NCI-H2227 (cell line): Measurements from ENCODE around the gene STXBP5L.
"Not testable (repeated sequence)": the region's sequence is repeated elsewhere in the genome, so short reads cannot be mapped to it uniquely, and the experiment has no call there.

Experiments used
- DNase-seq: peaks from one replicate; lab custom pipeline; 2025; ENCODE audit not compliant: unreplicated experiment; lab: John Stamatoyannopoulos, UW

Gene STXBP5L

DNA sequence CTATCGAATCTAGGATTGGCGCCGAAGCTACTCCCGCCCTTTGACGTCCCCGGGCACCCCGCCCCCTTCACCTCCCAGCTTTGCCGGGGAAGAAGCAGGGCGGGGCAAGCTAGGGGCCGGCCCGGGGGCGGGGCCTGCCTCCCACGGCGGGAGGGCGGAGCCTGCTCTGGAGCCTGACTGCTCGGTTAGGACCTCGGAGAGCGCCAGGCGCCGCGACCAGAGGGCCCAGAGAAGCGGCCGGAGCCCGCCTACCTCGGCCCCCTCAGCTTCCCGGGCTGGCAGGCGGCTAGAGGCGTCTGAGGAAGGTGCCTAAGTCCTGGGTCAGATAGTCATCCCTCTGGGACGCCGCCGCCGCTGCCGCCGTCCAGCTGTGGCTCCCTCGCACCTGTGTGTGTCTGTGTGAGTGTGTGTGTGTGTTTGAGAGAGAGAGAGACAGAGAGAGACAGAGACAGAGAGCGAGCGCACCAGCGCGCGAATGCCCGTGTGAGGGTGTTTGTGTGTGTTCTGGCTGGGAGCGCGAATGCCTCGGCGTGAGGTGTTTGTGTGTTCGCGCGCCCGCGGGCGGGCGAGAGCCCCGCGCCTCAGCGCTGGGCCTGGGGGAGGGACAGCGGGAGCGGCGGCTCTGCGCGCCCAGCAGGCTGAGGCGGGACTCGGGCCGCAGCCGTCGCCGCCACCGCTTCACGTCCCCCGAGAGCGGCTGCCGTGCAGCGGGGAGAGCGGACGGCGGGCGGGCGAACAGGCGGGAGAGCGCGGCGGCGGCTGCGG is at the start of gene STXBP5L:
STXBP5L (plus strand) TSS at position 176 of the 765 bp plus-strand sequence. CDS start 1,374 bp downstream, outside the sequence.
- DNase-seq = peak; percentile 96

DNA sequence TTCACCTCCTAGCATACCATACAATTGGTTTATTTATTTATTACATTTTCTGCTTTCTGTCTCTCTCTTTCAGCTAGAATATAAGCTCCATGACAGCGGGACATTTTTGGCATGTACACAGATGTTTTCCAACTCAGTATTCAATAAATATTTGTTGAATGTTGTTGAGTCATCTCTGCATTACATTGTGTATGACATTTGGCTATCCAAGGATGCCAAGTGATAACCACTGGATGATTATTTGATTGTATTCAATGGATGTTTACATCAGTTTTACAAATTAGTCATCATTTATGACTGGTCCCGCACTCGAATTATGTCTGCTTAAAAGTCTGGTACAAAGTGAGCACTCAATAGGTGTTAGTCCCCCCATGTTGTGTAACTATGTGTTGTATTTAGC is 49.5 kb upstream of the STXBP5L start:
- no peak for DNase-seq

DNA sequence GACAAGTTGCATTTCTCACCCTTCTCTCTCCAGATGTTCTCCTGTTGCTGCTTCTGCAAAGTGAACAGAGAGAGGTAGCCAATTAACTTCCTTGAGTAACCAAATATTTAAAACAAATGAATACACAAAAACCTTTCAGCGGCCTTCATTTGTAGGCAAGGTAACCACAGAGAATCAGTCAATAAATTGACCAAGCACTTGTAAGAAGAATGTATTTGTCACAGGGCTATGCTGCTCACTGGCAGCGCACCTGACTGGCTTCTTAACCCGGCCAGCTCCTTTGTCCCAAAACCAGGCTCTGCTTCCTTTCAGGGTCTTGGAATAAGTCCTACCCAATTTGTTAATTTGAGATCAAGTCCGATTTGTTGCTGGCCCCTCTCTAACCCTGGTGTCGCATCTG is 43.5 kb upstream of the STXBP5L start:
- no peak for DNase-seq

DNA sequence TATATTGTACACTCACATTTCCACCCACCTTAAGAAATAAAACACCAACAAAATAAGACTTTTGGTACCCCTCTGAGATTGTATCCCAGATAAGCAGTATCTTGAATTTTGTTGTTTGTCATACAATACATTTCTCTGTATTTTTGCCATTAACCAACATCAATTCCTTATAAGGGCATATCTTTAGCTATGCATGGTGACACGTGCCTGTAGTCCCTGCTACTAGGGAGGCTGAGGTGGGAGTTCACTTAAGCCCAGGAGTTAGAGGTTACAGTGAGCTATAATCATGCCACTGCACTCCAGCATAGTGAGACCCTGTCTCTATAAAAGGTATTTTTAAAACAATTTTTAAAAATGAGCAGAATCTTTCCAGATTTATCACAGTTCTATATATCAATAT is 32.5 kb upstream of the STXBP5L start:
- DNase-seq = no peak

DNA sequence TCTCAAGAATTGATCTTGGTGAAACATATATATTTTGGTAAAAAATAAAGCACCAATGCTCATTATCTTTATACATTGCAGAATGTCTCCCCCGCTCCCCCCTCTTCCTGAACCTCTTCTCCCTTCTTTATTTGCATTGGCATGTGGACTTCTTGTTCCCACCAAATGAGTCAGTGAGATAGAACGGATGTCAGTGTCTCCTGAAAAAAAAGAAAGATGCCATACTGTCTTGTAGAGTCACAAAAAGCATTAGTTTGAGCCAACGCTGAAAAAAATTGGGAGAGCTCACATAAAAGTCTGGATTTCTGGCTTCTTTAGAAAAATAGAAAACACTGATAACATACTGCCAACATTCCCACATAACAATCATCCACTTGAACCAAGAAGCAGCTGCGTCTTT is 32.0 kb upstream of the STXBP5L start:
- DNase-seq = peak; percentile 30

DNA sequence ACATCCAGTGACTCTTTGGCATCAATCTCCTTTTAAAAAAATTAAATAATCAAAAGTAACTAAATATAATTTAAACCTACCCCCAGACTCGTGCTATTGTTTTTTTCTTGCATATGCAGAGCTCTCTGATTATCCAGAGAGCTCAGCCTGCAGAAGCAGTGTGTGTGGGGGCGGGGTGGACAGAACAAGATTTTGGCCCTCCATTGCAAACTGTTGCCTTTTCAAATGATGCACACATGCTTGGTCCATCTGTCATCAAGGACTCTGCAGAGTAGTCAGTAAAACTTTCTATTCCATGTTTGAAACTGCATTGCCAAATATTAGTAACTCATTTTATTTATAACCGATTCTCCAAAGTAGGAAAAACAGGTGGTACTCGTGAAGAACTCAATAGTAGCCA is 28.6 kb upstream of the STXBP5L start:
- no peak for DNase-seq

DNA sequence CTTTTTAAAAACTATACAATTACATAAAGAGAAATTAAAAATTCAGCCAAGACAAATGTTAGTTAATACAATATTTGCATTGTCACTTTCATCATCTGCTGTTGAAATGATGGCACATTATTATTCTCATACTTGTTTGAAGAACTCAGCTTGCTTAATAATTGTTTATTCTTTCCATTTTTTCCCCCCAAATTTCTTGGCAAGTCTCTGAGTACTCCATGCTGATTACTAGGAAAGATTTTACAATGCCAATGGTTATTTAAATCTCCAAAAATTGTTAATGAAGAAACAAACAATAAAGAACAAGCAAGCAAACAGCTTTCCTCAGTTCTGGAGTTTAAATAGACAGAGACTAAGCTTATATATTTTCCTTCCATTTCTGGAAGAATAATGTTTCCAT is 15.1 kb upstream of the STXBP5L start:
- DNase-seq = no peak

DNA sequence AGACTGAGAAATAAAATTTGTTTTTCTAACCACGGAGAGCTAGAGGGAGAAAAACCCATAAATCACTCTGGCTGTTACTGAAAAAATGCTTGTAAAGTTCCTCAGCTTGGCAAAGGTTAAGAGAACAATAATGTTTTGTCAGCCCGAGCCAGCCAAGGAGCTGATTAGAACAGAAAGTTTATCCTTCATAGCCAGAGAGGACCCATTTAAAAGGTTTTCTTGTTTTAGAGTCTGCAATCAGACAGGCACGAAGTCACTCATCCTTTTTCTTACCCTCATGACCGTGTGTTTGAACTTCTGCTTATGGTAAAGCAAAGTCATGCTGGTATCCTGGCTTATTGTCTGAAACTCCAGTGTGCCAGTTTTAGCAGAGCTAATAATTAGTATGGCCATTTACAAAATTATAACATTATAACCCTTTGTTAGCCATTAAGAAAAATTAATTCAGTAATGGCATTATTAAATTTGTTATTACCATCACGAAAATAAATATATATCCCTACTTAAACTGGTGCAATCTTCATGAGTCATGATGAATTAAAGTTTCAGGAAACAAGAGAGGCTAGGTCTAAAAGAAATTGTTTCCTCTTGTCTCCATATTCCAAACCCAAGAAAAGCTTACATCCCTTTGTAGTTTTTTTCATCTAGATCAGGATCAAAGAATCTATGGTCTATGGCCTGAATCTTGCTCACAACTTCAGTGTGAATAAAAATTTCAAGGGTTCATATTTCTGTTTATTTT is 13.5 kb upstream of the STXBP5L start:
- DNase-seq = no peak

DNA sequence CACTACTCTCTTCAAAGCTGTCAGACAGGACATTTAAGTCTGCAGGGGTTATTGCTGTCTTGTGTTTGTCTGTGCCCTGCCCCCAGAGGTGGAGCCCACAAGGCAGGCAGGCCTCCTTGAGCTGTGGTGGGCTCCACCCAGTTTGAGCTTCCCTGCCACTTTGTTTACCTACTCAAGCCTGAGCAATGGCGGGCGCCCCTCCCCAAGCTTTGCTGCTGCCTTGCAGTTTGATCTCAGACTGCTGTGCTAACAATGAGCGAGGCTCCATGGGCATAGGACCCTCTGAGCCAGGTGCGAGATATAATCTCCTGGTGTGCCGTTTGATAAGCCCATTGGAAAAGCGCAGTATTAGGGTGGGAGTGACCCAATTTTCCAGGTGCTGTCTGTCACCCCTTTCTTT is 6.3 kb upstream of the STXBP5L start:
- not testable (repeated sequence) for DNase-seq

DNA sequence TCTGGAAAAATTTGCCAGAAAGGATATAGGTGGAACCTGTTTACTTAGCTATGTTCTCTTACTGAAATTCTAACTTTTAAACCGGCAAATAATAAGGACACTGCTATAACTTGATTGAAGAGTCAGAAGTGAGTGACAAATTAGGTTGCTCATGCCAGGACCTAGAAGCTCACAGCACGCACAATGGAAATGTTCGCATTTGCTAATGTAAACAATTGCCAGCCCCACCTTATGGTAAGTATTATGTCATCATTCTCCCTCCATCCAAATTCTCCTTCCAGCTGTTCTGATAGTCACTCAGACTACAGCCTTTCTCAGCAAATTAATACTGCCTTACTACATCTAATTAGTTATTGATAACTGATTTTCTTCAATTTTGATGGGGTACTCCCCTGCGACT is 4.8 kb upstream of the STXBP5L start:
- no peak for DNase-seq

DNA sequence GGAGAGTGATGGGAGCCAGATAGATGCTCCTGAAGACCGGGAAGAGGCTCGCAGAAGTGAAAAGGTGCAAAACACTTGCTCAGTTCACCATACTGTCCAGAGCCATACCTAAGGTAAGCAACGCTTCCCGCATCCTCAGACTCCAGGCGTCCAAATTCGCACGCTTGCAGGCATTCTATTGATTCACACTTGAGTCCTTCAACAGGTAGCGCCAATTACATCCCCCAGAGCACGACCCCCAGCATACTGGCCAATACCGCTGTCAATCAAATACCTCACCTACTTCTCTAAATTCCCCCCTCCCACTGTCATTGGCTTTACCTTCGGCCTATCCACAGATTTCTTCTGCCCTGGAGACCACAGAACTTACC is 361 bp upstream of the STXBP5L start:
- DNase-seq = no peak

DNA sequence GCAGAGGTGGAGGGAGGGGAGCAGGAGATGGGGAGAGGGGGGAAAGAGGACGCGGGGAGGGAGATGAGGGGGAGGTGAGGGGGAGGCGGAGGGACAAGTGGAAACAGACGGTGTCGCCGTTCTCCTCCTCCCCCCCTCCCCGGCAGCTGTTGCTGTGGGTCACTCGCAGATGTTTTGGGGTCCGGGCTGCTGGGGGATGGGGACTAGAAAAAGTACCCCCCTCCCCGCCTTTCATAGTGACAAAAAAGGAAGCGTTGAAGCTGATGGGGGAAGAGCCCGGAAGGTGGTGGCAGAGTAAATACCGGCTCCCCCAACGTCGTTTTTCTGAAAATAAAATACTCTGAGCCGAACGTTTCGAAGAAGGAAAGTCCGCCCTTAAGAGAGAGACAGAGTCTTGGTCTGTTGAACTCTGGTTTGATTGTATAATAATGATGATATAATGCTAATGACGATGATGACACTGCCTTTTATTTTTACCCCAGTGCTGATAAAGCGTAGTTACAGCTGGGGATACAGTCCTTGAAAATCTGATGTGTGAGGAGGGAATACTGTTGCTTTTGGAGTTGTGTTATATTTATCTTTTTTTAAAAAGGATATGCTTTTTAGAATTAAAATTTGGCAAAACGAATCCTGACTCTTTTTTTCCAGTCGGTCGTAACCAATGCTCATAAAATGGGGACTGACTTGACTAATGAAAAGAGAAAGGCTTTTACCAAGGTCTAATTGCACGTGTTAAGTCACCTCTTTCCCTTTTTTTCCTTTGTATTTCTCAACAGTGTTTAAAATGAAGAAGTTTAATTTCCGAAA is 993 bp downstream of the STXBP5L start:
- no peak for DNase-seq

DNA sequence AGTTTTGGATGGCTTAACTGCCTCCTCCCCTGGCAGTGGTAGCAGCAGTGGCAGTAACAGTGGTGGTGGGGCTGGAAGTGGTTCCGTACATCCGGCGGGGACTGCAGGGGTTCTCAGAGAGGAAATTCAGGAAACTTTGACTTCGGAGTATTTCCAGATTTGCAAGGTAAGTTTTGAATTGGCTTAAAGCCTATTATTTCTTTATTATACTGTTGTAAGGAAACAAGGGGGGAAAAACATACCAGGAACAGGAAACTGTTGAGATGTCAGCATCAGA is 1.5 kb downstream of the STXBP5L start:
- peak; percentile 6 for DNase-seq

DNA sequence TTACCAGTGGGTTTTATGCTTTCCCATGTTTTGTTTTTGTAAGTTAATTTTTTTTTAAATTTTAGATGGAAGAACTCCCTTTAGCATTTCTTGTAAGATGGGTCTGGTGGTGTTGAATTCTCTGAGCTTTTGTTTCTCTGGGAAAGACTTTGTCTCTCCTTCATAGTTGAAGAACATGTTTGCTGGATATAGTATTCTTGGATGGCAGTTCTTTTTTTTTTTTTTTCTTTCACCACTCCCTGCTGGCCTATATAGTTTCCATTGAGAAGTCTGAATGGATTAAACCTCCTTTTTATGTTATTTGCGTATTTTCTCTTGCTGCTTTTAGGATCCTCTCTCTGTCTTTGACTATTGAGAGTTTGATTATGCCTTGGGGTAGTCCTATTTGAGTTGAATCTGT is 18.1 kb downstream of the STXBP5L start:
- no peak for DNase-seq

DNA sequence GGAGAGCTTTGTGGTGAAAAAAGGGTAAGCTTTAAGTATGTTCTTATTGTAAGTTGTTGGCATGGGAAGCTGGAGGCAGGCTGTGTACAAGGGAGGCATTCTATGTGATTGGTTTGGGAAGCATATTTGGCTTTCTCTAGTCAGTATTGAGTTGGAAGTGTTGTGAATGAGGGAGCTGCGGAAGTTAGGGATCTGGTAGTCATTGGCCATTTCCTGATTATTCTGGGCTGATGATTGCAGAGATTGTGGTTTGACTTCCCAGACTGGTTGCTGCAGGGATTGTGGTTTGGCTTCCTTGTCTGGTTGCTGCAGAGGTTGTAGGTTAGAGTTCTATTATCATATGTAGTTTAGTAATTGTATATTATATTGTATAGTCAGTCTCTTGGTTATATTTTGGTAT is 21.0 kb downstream of the STXBP5L start:
- no peak for DNase-seq

DNA sequence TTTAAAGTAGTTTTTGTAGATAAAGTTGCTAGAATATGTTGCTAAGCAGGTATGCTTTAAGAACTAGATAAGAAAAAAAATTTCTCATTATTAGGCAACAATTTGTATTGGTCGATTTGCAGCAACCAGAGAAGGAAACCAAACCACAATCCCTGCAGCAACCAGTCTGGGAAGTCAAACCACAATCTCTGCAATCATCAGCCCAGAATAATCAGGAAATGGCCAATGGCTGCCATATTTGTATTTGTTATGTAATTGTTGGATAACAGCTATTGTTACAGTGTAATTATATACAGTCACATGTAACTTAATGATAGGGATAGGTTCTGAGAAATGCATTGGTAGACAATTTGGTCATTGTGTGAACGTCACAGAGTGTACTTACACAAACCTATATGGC is 23.6 kb downstream of the STXBP5L start:
- DNase-seq = no peak

DNA sequence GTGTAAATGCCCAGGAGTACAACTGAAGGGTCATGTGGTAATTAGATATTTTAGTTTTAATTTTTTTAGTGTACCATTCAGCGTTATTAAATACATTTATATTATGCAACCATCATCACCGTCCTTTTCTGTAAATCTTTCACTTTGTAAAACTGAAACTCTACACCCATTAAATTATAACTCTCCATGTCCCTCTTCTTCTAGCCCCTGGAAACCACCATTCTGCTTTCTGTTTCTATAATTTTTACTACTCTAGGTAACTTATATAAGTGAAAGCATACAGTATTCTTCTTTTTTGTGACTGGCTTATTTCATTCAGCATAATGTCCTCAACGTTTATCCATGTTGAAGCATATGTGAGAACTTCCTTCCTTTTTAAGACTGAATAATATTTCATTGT is 48.1 kb downstream of the STXBP5L start:
- DNase-seq = no peak

DNA sequence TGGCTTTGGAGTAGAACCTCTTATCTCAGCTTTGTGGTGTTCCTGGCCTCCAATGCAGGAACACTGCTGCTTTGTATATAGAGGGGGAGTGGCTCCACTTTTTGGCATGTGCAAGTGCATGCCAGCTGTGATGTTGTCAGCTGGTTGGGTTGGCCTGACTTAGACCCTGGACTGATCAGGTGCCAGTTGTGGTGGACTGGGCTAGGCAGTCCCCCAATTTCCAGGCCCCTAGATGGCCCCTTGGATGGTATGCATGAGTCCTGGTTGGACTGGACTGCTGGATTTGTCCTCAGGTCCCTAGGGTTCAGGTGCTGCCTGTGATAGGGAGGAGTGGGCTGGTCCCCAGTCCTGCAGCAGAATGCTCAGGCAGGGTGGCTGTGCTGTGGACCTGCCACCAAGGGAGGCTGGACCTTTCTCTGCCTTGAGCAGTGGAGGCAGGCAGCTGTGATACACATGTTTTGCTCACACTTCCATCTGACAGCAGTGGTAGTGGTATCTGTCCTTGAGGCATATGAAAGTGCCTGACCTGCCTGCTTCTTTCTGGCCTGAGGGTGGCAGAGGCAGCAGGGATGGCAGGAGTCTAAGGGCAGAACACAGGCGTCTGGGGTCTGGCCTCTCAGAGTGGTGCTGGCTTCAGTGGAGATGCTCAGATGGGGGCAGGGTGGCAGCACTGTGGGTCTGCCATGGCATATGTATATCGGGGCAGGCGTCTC is 74.8 kb downstream of the STXBP5L start:
- no peak for DNase-seq

DNA sequence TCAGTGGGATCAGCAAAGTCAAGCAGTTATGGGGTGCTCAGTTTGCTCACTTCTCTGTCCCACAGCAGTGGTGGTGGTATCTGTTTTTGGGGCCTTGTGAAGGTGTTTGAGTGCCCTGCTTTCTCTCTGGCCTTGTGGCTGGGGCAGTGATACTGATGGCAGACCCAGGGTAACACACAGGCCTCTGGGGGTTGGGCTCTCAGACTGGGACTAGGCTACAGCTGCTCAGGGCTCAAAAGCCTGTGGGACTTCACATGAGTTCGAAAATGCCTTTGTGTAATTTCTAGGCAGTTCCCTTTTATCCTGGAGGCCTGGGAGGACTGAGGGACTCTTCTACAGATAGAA is 75.3 kb downstream of the STXBP5L start:
- DNase-seq = no peak

DNA sequence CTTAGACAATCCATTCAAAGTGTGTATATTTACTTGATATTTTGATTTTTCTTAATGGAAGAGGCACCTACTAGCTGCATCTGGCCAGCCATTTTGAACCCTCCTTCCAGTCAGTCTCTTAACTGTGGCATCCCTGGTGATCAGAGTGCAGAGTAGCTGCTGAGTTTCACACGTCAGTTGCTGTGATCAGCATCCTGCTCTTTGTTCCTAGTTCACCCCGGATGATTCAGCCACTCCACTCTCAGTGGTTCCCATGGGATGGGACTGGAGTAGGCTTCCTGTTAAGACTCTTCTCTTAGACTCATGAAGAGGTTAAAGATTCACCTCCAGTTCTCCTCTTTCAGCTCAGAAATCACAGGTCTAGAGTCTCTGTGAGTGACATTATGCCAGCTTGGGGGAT is 75.8 kb downstream of the STXBP5L start:
- DNase-seq = no peak

DNA sequence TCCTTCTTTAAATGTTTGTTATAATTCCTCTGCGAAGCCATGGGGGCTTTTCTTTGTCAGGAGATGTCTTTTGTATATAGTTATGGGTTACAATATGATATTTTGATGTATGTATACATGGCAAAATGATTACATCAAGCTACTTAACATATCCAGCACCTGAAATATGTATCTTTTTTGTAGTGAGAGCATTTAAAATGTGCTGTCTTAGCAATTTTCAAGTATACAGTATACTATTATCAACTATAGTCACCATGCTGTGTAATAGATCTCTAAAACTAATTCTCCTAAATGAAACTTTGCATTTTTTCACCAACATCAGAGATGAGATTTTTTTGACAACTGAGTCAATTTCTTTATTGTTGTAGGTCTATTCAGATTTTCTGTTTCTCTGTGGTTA is 77.2 kb downstream of the STXBP5L start:
- DNase-seq = no peak

DNA sequence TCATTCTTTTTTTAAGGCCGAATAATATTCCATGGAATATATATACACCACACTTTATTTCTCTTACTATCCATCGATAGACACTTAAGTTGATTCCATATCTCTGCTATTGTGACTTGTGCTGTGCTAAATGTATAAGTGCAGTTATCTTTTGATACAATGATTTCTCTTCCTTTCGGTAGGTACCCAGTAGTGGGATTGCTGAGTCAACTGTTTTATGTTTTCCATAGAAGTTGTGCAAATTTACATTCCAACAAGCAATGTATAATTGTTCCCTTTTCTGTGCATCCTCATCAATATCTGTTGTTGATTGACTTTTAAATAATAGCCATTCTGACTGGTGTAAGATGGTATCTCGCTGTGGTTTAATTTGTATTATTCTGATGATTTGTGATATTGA is 81.0 kb downstream of the STXBP5L start:
- no peak for DNase-seq
